K562 (cell line): ENCODE data around the gene GALNT12. TPM values are rescaled to one million over a fixed set of nuclear protein-coding genes. Genes with fewer than 3 reads are reported as not detected.

Experiments
- ADNP ChIP-seq: fragments of 200-800 bp; sonication (Bioruptor generic); IDR thresholded peaks from 2 replicates; pipeline ENCODE4 v1.6.1; 2016; ENCODE audit warnings: missing genetic modification characterization, missing compliant biosample characterization
- ATF1 ChIP-seq, 2 experiments: fragments of 450-650 bp in 1 of 2; IDR thresholded peaks; 2 replicates each; pipeline ENCODE4 v1.6.1; 2016; ENCODE audit warnings: missing compliant biosample characterization in 1 of 2, missing genetic modification characterization in 1 of 2
- DIDO1 ChIP-seq: fragments of 450-650 bp; IDR thresholded peaks from 2 replicates; pipeline ENCODE4 v1.6.1; 2016; ENCODE audit warnings: low read depth, missing biosample characterization, missing genetic modification characterization
- EGR1 ChIP-seq: fragments of 450-650 bp; conservative IDR thresholded peaks from 2 replicates; pipeline ENCODE4 v1.6.1; 2017; ENCODE audit warnings: mild to moderate bottlenecking
- ELF2 ChIP-seq: fragments of 250-450 bp; sonication (Bioruptor Pico); IDR thresholded peaks from 2 replicates; pipeline ENCODE4 v1.5.0; 2021; ENCODE audit warnings: mild to moderate bottlenecking
- ETV5 ChIP-seq: sonication (generic); formaldehyde crosslinking; IDR thresholded peaks from 2 replicates; pipeline ENCODE4 v1.4.0; 2020; ENCODE audit warnings: low read depth, mild to moderate bottlenecking, missing genetic modification reagents
- GATAD2B ChIP-seq: fragments of 450-650 bp; IDR thresholded peaks from 2 replicates; pipeline ENCODE4 v1.6.1; 2017; ENCODE audit warnings: mild to moderate bottlenecking, borderline replicate concordance
- HIVEP1 ChIP-seq: fragments of 250-450 bp; sonication (Bioruptor Pico); IDR thresholded peaks from 2 replicates; pipeline ENCODE4 v1.4.0; 2020; ENCODE audit warnings: mild to moderate bottlenecking
- MEIS2 ChIP-seq: fragments of 450-650 bp; IDR thresholded peaks from 2 replicates; pipeline ENCODE4 v1.6.1; 2014; ENCODE audit warnings: mild to moderate bottlenecking; ENCODE audit not compliant: partially characterized antibody
- TCF7L2 ChIP-seq: fragments of 150-350 bp; IDR thresholded peaks from 2 replicates; pipeline ENCODE4 v1.6.1; 2016; ENCODE audit warnings: low read depth, mild to moderate bottlenecking, low read length, moderate library complexity
- TEAD1 ChIP-seq, 2 experiments: fragments of 450-650 bp in 1 of 2; sonication (generic) in 1 of 2; formaldehyde crosslinking; IDR thresholded peaks; 2 replicates each; pipeline versions ENCODE4 v1.4.0 to v1.8.0; 2020 to 2022; ENCODE audit warnings: mild to moderate bottlenecking in 2 of 2, missing genetic modification reagents in 1 of 2
- ZFP1 ChIP-seq: fragments of 450-650 bp; formaldehyde crosslinking; IDR thresholded peaks from 2 replicates; pipeline ENCODE4 v1.4.0; 2020; ENCODE audit warnings: mild to moderate bottlenecking, mixed read lengths
- ZNF311 ChIP-seq: fragments of 250-450 bp; sonication (Bioruptor Pico); IDR thresholded peaks from 2 replicates; pipeline ENCODE4 v1.4.0; 2020; ENCODE audit warnings: mild to moderate bottlenecking, moderate library complexity
- polyA plus RNA-seq, 8 experiments: library from polyadenylated mRNA; depleted of rRNA in 4 of 8; stranded (reverse) in 5 of 8; unstranded in 3 of 8; fragments of >200 nt; fragmentation: Nextera tagmentation in 2 of 8; fragmentation: Illumina TruSeq in 1 of 8; extraction: Ambion mirVana in 2 of 8; extraction: Trizol in 1 of 8; gene quantifications; 2 replicates each; pipeline versions ENCODE4 v1.2.1 to v1.2.3, GENCODE V29; 2011 to 2014; ENCODE audit warnings: inconsistent platforms in 1 of 8, missing spikeins in 1 of 8
- total RNA-seq, 7 experiments: library from RNA; depleted of rRNA in 6 of 7; stranded (reverse); fragments of >200 nt in 6 of 7; fragmentation: Illumina TruSeq in 2 of 7; extraction: Trizol in 2 of 7; gene quantifications; 2 replicates each; pipeline versions ENCODE4 v1.2.1 to v1.2.3, GENCODE V29; 2011 to 2021; ENCODE audit warnings: low replicate concordance in 1 of 7
- TF ChIP-seq, protein P1 (sequence below): sonication (generic); formaldehyde crosslinking; IDR thresholded peaks from 2 replicates; pipeline ENCODE4 v1.8.0; 2022; ENCODE audit warnings: mild to moderate bottlenecking, low read depth, missing genetic modification reagents
- TF ChIP-seq, protein P2 (sequence below): IDR thresholded peaks from 3 replicates; pipeline ENCODE4 v1.6.1; 2011; ENCODE audit warnings: borderline replicate concordance, mild to moderate bottlenecking; ENCODE audit not compliant: insufficient read length, insufficient read depth
- TF ChIP-seq, protein P3 (sequence below): fragments of 250-450 bp; sonication (Bioruptor Pico); IDR thresholded peaks from 2 replicates; pipeline ENCODE4 v1.9.0; 2021; ENCODE audit warnings: mild to moderate bottlenecking
- TF ChIP-seq, protein P4 (sequence below): sonication (generic); formaldehyde crosslinking; IDR thresholded peaks from 2 replicates; pipeline ENCODE4 v1.8.0; 2023; ENCODE audit warnings: mild to moderate bottlenecking, missing genetic modification reagents
- TF ChIP-seq, protein P5 (sequence below): sonication (generic); formaldehyde crosslinking; IDR thresholded peaks from 2 replicates; pipeline ENCODE4 v1.8.0; 2022; ENCODE audit warnings: missing genetic modification reagents, mild to moderate bottlenecking, borderline replicate concordance
- TF ChIP-seq, protein P6 (sequence below): sonication (generic); formaldehyde crosslinking; IDR thresholded peaks from 2 replicates; pipeline ENCODE4 v1.8.0; 2022; ENCODE audit warnings: mild to moderate bottlenecking, missing genetic modification reagents

Gene GALNT12
- total and polyA plus RNA-seq, 9 of the 15 experiments (the other 6 are each of a cell fraction or from before 2014, with no cell fraction given), result 29.7 to 82.9 (median 44.2) TPM

DNA sequence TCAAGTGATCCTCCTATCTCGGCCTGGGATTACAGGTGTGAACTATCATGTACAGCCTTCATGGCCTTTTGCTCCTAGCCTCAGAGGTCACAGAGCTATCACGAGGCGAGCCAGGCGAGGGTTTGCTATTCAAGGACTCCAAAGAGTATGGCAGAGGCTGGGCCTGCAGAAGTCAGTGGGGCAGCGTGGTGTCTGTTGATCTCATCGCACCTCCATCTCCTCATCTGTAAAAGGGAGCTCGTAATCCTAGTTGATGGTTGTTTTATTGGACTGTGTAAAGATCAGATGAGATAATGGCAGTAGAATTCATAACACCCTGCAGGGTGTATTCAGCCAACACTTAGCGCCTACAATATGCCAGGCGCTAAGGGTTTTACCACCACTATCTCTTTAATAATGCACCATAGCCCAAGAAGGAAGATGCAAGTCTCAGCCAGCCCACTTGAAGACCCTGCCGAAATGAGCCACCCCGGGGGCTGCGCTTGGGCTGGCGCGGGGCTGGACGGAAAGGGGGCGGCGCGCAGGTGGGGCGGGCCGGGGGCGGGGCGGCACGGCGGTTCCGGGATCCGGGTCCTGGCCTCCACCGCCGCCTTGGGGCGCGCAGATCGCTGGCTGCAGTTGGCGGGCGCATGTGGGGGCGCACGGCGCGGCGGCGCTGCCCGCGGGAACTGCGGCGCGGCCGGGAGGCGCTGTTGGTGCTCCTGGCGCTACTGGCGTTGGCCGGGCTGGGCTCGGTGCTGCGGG, at the start of gene GALNT12 (continued):
- no peak for TF ChIP-seq TCF7L2
- TF ChIP-seq ETV5 (CRISPR knock-in tag), result no peak
- TF ChIP-seq, protein P1, sequence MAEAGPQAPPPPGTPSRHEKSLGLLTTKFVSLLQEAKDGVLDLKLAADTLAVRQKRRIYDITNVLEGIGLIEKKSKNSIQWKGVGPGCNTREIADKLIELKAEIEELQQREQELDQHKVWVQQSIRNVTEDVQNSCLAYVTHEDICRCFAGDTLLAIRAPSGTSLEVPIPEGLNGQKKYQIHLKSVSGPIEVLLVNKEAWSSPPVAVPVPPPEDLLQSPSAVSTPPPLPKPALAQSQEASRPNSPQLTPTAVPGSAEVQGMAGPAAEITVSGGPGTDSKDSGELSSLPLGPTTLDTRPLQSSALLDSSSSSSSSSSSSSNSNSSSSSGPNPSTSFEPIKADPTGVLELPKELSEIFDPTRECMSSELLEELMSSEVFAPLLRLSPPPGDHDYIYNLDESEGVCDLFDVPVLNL (CRISPR knock-in tag), result no peak
- TF ChIP-seq, protein P2, sequence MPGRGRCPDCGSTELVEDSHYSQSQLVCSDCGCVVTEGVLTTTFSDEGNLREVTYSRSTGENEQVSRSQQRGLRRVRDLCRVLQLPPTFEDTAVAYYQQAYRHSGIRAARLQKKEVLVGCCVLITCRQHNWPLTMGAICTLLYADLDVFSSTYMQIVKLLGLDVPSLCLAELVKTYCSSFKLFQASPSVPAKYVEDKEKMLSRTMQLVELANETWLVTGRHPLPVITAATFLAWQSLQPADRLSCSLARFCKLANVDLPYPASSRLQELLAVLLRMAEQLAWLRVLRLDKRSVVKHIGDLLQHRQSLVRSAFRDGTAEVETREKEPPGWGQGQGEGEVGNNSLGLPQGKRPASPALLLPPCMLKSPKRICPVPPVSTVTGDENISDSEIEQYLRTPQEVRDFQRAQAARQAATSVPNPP, result no peak
- no peak for TF ChIP-seq GATAD2B
- TF ChIP-seq, protein P3, sequence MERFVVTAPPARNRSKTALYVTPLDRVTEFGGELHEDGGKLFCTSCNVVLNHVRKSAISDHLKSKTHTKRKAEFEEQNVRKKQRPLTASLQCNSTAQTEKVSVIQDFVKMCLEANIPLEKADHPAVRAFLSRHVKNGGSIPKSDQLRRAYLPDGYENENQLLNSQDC, result no peak
- TF ChIP-seq HIVEP1 (CRISPR knock-in tag), result no peak
- no peak for TF ChIP-seq ZNF311 (CRISPR knock-in tag)
- no peak for TF ChIP-seq ATF1 (CRISPR knock-in tag; IDR thresholded peaks at IDR 0.05)
- TF ChIP-seq ATF1 (tag; IDR thresholded peaks at IDR 0.05), result peak; percentile 24; the same call in 1 of the 2 replicates
- TF ChIP-seq, protein P4, sequence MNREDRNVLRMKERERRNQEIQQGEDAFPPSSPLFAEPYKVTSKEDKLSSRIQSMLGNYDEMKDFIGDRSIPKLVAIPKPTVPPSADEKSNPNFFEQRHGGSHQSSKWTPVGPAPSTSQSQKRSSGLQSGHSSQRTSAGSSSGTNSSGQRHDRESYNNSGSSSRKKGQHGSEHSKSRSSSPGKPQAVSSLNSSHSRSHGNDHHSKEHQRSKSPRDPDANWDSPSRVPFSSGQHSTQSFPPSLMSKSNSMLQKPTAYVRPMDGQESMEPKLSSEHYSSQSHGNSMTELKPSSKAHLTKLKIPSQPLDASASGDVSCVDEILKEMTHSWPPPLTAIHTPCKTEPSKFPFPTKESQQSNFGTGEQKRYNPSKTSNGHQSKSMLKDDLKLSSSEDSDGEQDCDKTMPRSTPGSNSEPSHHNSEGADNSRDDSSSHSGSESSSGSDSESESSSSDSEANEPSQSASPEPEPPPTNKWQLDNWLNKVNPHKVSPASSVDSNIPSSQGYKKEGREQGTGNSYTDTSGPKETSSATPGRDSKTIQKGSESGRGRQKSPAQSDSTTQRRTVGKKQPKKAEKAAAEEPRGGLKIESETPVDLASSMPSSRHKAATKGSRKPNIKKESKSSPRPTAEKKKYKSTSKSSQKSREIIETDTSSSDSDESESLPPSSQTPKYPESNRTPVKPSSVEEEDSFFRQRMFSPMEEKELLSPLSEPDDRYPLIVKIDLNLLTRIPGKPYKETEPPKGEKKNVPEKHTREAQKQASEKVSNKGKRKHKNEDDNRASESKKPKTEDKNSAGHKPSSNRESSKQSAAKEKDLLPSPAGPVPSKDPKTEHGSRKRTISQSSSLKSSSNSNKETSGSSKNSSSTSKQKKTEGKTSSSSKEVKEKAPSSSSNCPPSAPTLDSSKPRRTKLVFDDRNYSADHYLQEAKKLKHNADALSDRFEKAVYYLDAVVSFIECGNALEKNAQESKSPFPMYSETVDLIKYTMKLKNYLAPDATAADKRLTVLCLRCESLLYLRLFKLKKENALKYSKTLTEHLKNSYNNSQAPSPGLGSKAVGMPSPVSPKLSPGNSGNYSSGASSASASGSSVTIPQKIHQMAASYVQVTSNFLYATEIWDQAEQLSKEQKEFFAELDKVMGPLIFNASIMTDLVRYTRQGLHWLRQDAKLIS (CRISPR knock-in tag), result 0 out of 2 replicates have a peak, but pooled peaks have one; percentile 2
- TF ChIP-seq EGR1, result peak; percentile 8; the same call in 1 of the 2 replicates
- TF ChIP-seq ADNP (tag), result no peak
- TF ChIP-seq ZFP1 (CRISPR knock-in tag), result no peak
- no peak for TF ChIP-seq TEAD1 (CRISPR knock-in tag; IDR thresholded peaks at IDR 0.05)
- TF ChIP-seq, protein P5, sequence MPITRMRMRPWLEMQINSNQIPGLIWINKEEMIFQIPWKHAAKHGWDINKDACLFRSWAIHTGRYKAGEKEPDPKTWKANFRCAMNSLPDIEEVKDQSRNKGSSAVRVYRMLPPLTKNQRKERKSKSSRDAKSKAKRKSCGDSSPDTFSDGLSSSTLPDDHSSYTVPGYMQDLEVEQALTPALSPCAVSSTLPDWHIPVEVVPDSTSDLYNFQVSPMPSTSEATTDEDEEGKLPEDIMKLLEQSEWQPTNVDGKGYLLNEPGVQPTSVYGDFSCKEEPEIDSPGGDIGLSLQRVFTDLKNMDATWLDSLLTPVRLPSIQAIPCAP (CRISPR knock-in tag), result no peak
- TF ChIP-seq DIDO1, result 0 out of 2 replicates have a peak, but pooled peaks have one; percentile 16
- no peak; the same call in 1 of the 2 replicates for TF ChIP-seq ELF2 (CRISPR knock-in tag)
- TF ChIP-seq MEIS2, result no peak
- TF ChIP-seq, protein P6, sequence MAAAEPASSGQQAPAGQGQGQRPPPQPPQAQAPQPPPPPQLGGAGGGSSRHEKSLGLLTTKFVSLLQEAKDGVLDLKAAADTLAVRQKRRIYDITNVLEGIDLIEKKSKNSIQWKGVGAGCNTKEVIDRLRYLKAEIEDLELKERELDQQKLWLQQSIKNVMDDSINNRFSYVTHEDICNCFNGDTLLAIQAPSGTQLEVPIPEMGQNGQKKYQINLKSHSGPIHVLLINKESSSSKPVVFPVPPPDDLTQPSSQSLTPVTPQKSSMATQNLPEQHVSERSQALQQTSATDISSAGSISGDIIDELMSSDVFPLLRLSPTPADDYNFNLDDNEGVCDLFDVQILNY, result no peak
